Measurements from ENCODE around the gene NKAPD1.

DNA sequence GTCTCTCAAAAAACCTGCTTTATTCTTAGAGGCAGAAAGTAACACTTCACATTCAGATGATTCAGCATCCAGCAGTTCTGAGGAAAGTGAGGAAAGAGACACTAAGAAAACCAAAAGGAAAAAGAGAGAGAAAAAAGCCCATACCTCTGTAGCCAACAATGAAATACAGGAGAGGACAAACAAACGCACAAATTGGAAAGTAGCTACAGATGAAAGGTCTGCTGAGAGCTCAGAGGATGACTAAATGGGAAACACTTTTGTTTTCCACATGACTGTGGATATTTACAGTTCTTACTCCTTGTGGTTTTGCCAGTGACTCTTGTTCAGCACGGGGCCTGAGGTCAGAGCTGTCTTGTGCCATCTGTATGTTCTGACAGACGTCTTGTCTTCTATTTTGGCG is 8.6 kb downstream of the NKAPD1 start:
- TF ChIP-seq, protein P1, sequence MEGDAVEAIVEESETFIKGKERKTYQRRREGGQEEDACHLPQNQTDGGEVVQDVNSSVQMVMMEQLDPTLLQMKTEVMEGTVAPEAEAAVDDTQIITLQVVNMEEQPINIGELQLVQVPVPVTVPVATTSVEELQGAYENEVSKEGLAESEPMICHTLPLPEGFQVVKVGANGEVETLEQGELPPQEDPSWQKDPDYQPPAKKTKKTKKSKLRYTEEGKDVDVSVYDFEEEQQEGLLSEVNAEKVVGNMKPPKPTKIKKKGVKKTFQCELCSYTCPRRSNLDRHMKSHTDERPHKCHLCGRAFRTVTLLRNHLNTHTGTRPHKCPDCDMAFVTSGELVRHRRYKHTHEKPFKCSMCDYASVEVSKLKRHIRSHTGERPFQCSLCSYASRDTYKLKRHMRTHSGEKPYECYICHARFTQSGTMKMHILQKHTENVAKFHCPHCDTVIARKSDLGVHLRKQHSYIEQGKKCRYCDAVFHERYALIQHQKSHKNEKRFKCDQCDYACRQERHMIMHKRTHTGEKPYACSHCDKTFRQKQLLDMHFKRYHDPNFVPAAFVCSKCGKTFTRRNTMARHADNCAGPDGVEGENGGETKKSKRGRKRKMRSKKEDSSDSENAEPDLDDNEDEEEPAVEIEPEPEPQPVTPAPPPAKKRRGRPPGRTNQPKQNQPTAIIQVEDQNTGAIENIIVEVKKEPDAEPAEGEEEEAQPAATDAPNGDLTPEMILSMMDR (IDR thresholded peaks at IDR 0.05): no peak
- no peak for TF ChIP-seq ZFX (IDR thresholded peaks at IDR 0.05; ENCODE audit: borderline replicate concordance)
